Neural cell (in vitro differentiated cells): ENCODE data around the gene FNBP1. TPM values are rescaled to one million over a fixed set of nuclear protein-coding genes. Genes with fewer than 3 reads are reported as not detected.
A peak's percentile ranks its signal among the peaks of the same experiment; 100 is the strongest.

Experiments
- H2AFZ ChIP-seq: fragments of 200-600, 300-800 bp; sonication (generic), shearing (Covaris generic); 2 replicates; pipeline ENCODE4 v1.6.0; 2014; ENCODE audit warnings: low read depth, mild to moderate bottlenecking, antibody characterized with exemption, low read length, moderate library complexity
- H3F3A ChIP-seq: fragments of 200-600 bp; shearing (Covaris generic); 2 replicates; pipeline ENCODE4 v1.6.1; 2016; ENCODE audit warnings: mild to moderate bottlenecking, moderate library complexity, mixed read lengths, antibody characterized with exemption, low read length; ENCODE audit not compliant: insufficient read depth, poor library complexity, severe bottlenecking
- H3K27ac ChIP-seq: fragments of 200-600, 300-800 bp; sonication (generic), shearing (Covaris generic); 2 replicates; pipeline ENCODE4 v1.5.1; 2014; ENCODE audit warnings: mild to moderate bottlenecking, low read length, moderate library complexity
- H3K27me3 ChIP-seq: fragments of 300-800, 200-600 bp; sonication (generic), shearing (Covaris generic); 2 replicates; pipeline ENCODE4 v1.6.0; 2014; ENCODE audit warnings: mild to moderate bottlenecking, low read depth, low read length, moderate library complexity; ENCODE audit not compliant: insufficient read depth
- H3K36me3 ChIP-seq: fragments of 300-800, 200-600 bp; sonication (generic), shearing (Covaris generic); 2 replicates; pipeline ENCODE4 v1.5.1; 2014; ENCODE audit warnings: mild to moderate bottlenecking, antibody characterized with exemption, low read length, moderate library complexity; ENCODE audit not compliant: insufficient read depth
- H3K4me2 ChIP-seq: fragments of 300-800, 200-600 bp; sonication (generic), shearing (Covaris generic); 2 replicates; pipeline ENCODE4 v1.6.0; 2014; ENCODE audit warnings: mild to moderate bottlenecking, low read length
- H3K4me3 ChIP-seq: fragments of 300-800, 200-600 bp; sonication (generic), shearing (Covaris generic); 2 replicates; pipeline ENCODE4 v1.5.1; 2014; ENCODE audit warnings: mild to moderate bottlenecking, low read length, moderate library complexity
- H3K79me2 ChIP-seq: fragments of 200-600 bp; shearing (Covaris generic); replicated peaks from 2 replicates; pipeline ENCODE4 v1.6.0; 2014; ENCODE audit warnings: mild to moderate bottlenecking, low read length, moderate library complexity; ENCODE audit not compliant: insufficient read depth
- H3K9ac ChIP-seq: fragments of 300-800, 200-600 bp; sonication (generic), shearing (Covaris generic); 2 replicates; pipeline ENCODE4 v1.6.1; 2016; ENCODE audit warnings: mild to moderate bottlenecking, low read length, mixed read lengths
- H3K9me2 ChIP-seq: fragments of 200-600 bp; shearing (Covaris generic); 2 replicates; pipeline ENCODE4 v1.6.1; 2016; ENCODE audit warnings: mild to moderate bottlenecking, low read length, mixed read lengths; ENCODE audit not compliant: insufficient read depth
- H3K9me3 ChIP-seq: fragments of 200-600, 300-800 bp; sonication (generic), shearing (Covaris generic); 2 replicates; pipeline ENCODE4 v1.6.1; 2016; ENCODE audit warnings: mild to moderate bottlenecking, mixed run types, low read length, moderate library complexity, mixed read lengths
- H4K20me1 ChIP-seq: fragments of 200-600 bp; shearing (Covaris generic); 2 replicates; pipeline ENCODE4 v1.6.1; 2016; ENCODE audit warnings: mild to moderate bottlenecking, mixed run types; ENCODE audit not compliant: insufficient read depth
- EP300 ChIP-seq: fragments of 450-650 bp; conservative IDR thresholded peaks from 2 replicates; pipeline ENCODE4 v1.6.1; 2014; ENCODE audit warnings: antibody characterized with exemption, mild to moderate bottlenecking, moderate library complexity; ENCODE audit not compliant: poor library complexity, severe bottlenecking
- EZH2 ChIP-seq: fragments of 200-600, 300-800 bp; shearing (Covaris generic), sonication (generic); IDR thresholded peaks from 2 replicates; pipeline ENCODE4 v1.6.1; 2014; ENCODE audit warnings: antibody characterized with exemption, low read length, borderline replicate concordance, mild to moderate bottlenecking; ENCODE audit not compliant: insufficient read depth, poor library complexity, severe bottlenecking
- MXI1 ChIP-seq: fragments of 450-650 bp; conservative IDR thresholded peaks from 2 replicates; pipeline ENCODE4 v1.6.1; 2014; ENCODE audit warnings: antibody characterized with exemption, mild to moderate bottlenecking; ENCODE audit not compliant: poor library complexity, severe bottlenecking
- POLR2AphosphoS5 ChIP-seq: IDR thresholded peaks from 2 replicates; pipeline ENCODE4 v1.6.1; 2012
- RAD21 ChIP-seq: fragments of 450-650 bp; conservative IDR thresholded peaks from 2 replicates; pipeline ENCODE4 v1.6.1; 2014; ENCODE audit warnings: antibody characterized with exemption, mild to moderate bottlenecking, moderate library complexity
- REST ChIP-seq: IDR thresholded peaks from 2 replicates; pipeline ENCODE4 v1.6.1; 2012; ENCODE audit warnings: borderline replicate concordance
- SMC3 ChIP-seq: fragments of 450-650 bp; conservative IDR thresholded peaks from 2 replicates; pipeline ENCODE4 v1.6.1; 2014; ENCODE audit warnings: antibody characterized with exemption, mild to moderate bottlenecking, moderate library complexity; ENCODE audit not compliant: poor library complexity
- TAF1 ChIP-seq: IDR thresholded peaks from 2 replicates; pipeline ENCODE4 v1.6.1; 2012; ENCODE audit warnings: low read depth
- polyA plus RNA-seq: library from polyadenylated mRNA; depleted of rRNA; stranded (reverse); fragments of >200 nt; gene quantifications from 2 replicates; pipeline ENCODE4 v1.2.3, GENCODE V29; 2014
- TF ChIP-seq, protein P1 (sequence below): fragments of 450-650 bp; IDR thresholded peaks from 2 replicates; pipeline ENCODE4 v1.5.1; 2014; ENCODE audit warnings: antibody characterized with exemption, mild to moderate bottlenecking, moderate library complexity; ENCODE audit not compliant: poor library complexity, severe bottlenecking

The FNBP1 gene
- polyA plus RNA-seq, 1 donor from 2014 or later = 16.6 TPM

GRCh38 chr9:130045725-130046450, 2.9 kb upstream of the FNBP1 start:
- Histone ChIP-seq H3K4me2 (no peak overlapping the region), H4K20me1 (no peaks in the 10 kb centered on the region), H3F3A (no peaks in the 10 kb centered on the region), H3K9ac (no peak overlapping the region), H3K27ac (no peak overlapping the region), H3K36me3 (no peaks in the 10 kb centered on the region), H3K79me2 (peaks cover 5% of the 10 kb centered on the region), H3K4me3 (no peak overlapping the region), H3K9me2 (no peaks in the 10 kb centered on the region), H3K27me3 (no peaks in the 10 kb centered on the region), H3K9me3 (no peaks in the 10 kb centered on the region), H2AFZ (no peak overlapping the region)
- TF ChIP-seq TAF1 = no peak
- TF ChIP-seq REST = no peak
- TF ChIP-seq RAD21 = no peak
- TF ChIP-seq EP300 = no peak
- TF ChIP-seq SMC3 = no peak
- TF ChIP-seq, protein P1, sequence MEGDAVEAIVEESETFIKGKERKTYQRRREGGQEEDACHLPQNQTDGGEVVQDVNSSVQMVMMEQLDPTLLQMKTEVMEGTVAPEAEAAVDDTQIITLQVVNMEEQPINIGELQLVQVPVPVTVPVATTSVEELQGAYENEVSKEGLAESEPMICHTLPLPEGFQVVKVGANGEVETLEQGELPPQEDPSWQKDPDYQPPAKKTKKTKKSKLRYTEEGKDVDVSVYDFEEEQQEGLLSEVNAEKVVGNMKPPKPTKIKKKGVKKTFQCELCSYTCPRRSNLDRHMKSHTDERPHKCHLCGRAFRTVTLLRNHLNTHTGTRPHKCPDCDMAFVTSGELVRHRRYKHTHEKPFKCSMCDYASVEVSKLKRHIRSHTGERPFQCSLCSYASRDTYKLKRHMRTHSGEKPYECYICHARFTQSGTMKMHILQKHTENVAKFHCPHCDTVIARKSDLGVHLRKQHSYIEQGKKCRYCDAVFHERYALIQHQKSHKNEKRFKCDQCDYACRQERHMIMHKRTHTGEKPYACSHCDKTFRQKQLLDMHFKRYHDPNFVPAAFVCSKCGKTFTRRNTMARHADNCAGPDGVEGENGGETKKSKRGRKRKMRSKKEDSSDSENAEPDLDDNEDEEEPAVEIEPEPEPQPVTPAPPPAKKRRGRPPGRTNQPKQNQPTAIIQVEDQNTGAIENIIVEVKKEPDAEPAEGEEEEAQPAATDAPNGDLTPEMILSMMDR = no peak
- no peak for TF ChIP-seq EZH2
- no peak for TF ChIP-seq POLR2AphosphoS5
- TF ChIP-seq MXI1 = no peak

- H3K9me3 ChIP-seq = no peaks in the 10 kb centered on the region
- TF ChIP-seq, protein P1 = no peak
- TF ChIP-seq RAD21 (peak; percentile 4), MXI1 (peak; percentile 49), REST (peak; percentile 5)
- peak overlapping the region; percentile 93 for H3K4me3 ChIP-seq
- no peaks in the 10 kb centered on the region for H4K20me1 ChIP-seq
- H3K4me2 ChIP-seq = peak overlapping the region; percentile 68
- peak overlapping the region; percentile 84 for H3K27ac ChIP-seq
- H3K9me2 ChIP-seq = no peaks in the 10 kb centered on the region
- H3K27me3 ChIP-seq = no peaks in the 10 kb centered on the region
- H3F3A ChIP-seq = no peaks in the 10 kb centered on the region
- H3K36me3 ChIP-seq = no peaks in the 10 kb centered on the region
- H2AFZ ChIP-seq = peak overlapping the region; percentile 83
- H3K79me2 ChIP-seq = peaks cover 22% of the 10 kb centered on the region
- peak overlapping the region; percentile 85 for H3K9ac ChIP-seq
Measured at GRCh38 chr9:130043654-130044623, 950 bp upstream of the FNBP1 start.
